Measurements from ENCODE around the gene EXD3. TPM values are rescaled to one million over a fixed set of nuclear protein-coding genes. Genes with fewer than 3 reads are reported as not detected.

EXD3 gene
- total RNA-seq, 6 experiments from 2014 or later, result 6.4 to 10.6 (median 8.7) TPM

DNA sequence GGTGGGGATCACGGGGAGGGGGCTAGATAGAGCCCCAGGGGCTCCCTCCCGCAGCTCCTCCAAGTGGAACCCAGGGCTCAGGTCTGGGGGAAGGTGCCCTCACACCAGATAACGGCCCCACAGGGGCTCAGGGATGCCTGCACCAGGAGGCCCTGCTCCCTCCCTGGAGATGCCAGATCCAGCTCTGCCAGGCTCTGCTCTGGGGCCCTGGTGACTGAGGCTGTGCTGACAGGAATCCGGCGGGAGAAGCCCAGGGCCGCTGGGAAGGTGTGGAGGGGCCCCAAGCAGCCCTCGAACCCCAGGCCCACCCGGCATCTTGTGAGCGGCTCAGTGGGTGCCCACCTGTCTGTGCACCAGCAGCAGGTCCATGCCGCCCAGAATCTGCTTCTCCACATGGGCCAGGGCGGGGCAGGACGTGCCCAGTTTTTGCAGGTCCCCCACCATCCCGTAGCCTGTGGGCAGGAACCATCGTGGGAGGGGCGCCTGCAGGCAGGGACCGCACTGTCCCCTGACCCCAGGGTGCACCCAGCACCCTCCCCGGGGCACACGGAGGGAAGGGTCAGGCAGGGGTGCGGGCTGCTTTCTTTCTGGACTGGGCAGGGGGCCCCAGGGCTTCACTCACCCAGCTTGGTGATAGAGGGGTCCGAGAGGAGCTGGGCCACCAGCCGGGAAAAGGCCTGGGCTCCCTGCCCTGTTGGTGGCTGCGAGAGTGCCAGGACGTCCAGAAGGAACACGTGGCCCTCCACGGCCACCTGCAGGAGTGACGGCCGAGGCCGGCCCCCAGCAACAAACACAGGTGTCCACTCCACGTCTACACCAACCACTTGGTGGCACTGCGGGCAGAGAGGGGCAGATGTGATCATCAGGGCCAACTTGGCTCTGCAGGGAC is 72.0 kb downstream of the EXD3 start:
- Mint-ChIP-seq H3K27ac (no peak overlapping the region), H3K36me3 (ENCODE audit: low read depth) (peaks cover 13% of the 10 kb centered on the region), H3K9me3 (peaks cover 17% of the 10 kb centered on the region), H3K27me3 (ENCODE audit: insufficient read depth) (no peaks in the 10 kb centered on the region; the same call in none of the 2 replicates), H3K4me1 (ENCODE audit: low read depth) (no peaks in the 10 kb centered on the region), H3K4me3 (no peak overlapping the region)
- DNase-seq, result no peak
- TF ChIP-seq, protein P1, sequence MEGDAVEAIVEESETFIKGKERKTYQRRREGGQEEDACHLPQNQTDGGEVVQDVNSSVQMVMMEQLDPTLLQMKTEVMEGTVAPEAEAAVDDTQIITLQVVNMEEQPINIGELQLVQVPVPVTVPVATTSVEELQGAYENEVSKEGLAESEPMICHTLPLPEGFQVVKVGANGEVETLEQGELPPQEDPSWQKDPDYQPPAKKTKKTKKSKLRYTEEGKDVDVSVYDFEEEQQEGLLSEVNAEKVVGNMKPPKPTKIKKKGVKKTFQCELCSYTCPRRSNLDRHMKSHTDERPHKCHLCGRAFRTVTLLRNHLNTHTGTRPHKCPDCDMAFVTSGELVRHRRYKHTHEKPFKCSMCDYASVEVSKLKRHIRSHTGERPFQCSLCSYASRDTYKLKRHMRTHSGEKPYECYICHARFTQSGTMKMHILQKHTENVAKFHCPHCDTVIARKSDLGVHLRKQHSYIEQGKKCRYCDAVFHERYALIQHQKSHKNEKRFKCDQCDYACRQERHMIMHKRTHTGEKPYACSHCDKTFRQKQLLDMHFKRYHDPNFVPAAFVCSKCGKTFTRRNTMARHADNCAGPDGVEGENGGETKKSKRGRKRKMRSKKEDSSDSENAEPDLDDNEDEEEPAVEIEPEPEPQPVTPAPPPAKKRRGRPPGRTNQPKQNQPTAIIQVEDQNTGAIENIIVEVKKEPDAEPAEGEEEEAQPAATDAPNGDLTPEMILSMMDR (IDR thresholded peaks at IDR 0.05), result no peak

DNA sequence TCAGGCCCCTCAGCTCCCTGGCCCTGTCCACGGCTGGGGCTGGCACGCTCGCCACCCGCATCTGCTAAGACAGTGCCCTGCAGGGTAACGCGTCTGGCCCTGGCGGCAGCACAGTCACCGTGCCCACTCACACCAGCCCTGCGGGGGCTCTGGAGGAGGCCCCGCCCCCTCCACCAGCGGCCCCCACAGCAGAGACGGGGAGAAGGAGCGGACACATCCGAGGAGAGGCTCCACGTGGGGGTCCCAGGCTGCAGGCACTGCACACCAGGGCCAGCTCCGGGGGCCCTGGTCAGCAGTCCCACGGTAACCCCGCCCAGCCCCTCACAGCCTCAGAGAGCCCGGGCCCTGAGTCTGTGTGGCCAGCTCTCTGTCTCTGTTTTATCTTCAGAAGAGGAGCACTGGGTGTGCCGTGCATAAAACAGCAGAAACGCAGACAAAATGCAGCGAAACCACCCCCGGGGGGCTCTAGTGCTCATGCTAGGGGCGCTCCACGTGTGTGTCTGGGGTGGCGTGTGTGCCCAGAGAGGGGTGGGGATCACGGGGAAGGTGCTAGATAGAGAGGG is 73.4 kb downstream of the EXD3 start:
- Mint-ChIP-seq H3K27ac (no peak overlapping the region), H3K4me1 (ENCODE audit: low read depth) (no peaks in the 10 kb centered on the region), H3K9me3 (peaks cover 24% of the 10 kb centered on the region), H3K36me3 (ENCODE audit: low read depth) (peaks cover 13% of the 10 kb centered on the region), H3K27me3 (ENCODE audit: insufficient read depth) (no peaks in the 10 kb centered on the region; the same call in none of the 2 replicates), H3K4me3 (no peak overlapping the region)
- TF ChIP-seq, protein P1 (IDR thresholded peaks at IDR 0.05), result no peak
- DNase-seq, result no peak

DNA sequence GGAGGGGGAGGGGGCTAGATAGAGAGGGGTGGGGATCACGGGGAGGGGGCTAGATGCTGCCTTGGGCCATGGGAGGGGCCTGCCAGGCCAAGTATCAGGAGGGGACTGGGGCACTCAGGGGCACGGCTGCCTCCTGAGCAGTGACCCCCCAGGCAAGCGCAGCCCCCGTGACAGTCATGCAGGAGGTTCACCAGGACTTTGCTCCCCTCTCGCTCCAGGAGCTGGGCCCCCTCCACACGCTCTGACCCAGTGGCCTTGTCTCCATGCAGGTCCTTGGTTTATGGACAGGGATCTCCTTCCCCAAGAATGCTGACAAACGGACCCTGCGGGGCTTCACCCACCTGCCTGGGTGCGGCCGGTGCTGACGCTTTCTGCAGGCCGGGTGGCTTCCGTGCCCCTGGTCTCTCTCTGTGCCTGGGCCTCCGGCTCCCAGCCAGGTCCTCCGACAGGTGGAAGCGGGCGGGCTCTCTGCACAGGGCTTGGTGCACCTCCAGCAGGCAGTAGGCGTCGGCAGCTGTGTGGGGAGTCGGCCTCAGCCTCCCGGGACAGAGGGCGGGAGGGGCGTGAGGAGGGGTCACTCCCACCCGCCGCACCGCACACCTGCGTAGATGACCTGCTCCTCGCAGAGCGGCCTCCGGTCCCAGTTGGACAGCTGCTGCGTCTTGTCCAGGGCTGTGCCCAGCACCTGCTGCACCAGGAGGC is 74.0 kb downstream of the EXD3 start:
- H3K36me3 Mint-ChIP-seq (ENCODE audit: low read depth), result peaks cover 13% of the 10 kb centered on the region
- H3K4me3 Mint-ChIP-seq, result no peak overlapping the region
- peaks cover 24% of the 10 kb centered on the region for H3K9me3 Mint-ChIP-seq
- TF ChIP-seq, protein P1 (IDR thresholded peaks at IDR 0.05), result no peak
- DNase-seq, result no peak
- H3K27me3 Mint-ChIP-seq (ENCODE audit: insufficient read depth), result no peaks in the 10 kb centered on the region; the same call in none of the 2 replicates
- no peaks in the 10 kb centered on the region for H3K4me1 Mint-ChIP-seq (ENCODE audit: low read depth)
- no peak overlapping the region for H3K27ac Mint-ChIP-seq

DNA sequence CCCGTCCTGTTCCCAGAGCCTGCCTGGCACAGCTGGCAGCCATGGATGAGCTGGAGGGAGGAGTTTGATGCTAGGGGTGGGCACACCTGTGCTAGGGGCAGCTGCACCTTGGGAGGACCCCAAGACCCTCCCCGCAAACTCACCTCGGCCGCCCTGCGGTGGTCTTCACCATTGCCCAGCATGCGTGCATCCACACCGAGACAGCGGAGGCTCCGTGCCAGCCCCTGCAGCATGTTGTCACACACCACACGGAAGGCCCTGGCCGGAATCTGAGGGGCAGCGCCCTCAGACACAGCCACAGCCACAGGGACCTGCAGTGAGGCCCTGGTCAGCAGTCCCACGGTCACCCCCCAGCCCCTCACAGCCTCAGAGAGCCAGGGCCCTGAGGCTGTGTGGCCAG is 75.0 kb downstream of the EXD3 start:
- TF ChIP-seq, protein P1 (IDR thresholded peaks at IDR 0.05), result no peak
- Mint-ChIP-seq H3K36me3 (ENCODE audit: low read depth) (peaks cover 13% of the 10 kb centered on the region), H3K27ac (no peak overlapping the region), H3K4me3 (no peak overlapping the region), H3K4me1 (ENCODE audit: low read depth) (no peaks in the 10 kb centered on the region), H3K27me3 (ENCODE audit: insufficient read depth) (peaks cover under 1% of the 10 kb centered on the region), H3K9me3 (peaks cover 24% of the 10 kb centered on the region)
- no peak for DNase-seq

DNA sequence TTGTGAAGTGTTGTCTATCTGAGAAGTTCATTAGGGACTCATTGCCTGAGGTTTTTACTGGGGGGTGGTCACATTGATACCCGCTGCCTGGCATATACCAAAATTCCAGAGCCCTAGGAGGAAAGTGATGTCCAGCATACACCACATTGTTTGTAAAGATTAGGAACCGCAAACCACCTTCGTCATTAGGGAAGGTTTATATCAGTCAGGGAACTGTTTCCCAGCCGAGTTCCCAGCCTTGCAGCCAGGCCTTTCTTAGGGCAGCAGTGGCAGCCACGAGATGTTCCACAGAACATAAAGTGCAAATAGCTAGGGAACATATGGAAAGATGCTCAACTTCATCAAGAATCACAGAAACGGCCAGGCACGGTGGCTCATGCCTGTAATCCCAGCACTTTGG is 80.5 kb downstream of the EXD3 start:
- Mint-ChIP-seq H3K27ac (no peak overlapping the region), H3K27me3 (ENCODE audit: insufficient read depth) (peaks cover 2% of the 10 kb centered on the region), H3K9me3 (peaks cover 21% of the 10 kb centered on the region), H3K4me3 (no peak overlapping the region), H3K36me3 (ENCODE audit: low read depth) (peaks cover 13% of the 10 kb centered on the region), H3K4me1 (ENCODE audit: low read depth) (peaks cover 30% of the 10 kb centered on the region)
- TF ChIP-seq, protein P1 (IDR thresholded peaks at IDR 0.05), result no peak
- no peak for DNase-seq
